PFSK-1 (cell line): ENCODE data around the gene DLX1.

Experiments
- POLR2AphosphoS5 ChIP-seq: IDR thresholded peaks from 2 replicates; pipeline ENCODE4 v1.6.1; 2012; ENCODE audit warnings: low read depth, mild to moderate bottlenecking, control low read depth, low read length, moderate library complexity
- TAF1 ChIP-seq: IDR thresholded peaks from 2 replicates; pipeline ENCODE4 v1.6.1; 2012; ENCODE audit warnings: low read length, control low read depth, borderline replicate concordance; ENCODE audit not compliant: insufficient read depth

DNA sequence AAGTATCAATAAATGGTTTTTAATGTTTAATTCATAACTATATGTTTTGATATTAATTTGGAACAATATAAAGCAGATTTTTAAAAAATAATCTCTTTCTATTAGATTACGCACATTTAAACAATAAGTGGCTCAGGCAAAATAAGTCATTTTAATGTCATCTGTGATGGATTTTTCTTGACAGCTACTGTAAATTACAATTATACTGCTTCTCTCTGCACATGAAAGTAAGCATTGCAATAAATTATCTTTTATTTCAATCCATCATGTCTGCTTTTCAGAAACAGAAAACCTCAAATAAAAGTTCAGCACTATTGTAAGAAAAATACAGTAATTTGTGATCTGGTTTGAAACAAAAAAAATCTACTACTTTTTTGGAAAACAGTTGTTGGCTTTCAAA is 11.1 kb upstream of the DLX1 start:
- no peak for TF ChIP-seq POLR2AphosphoS5
- TF ChIP-seq TAF1 = no peak
